GM12878 (cell line): ENCODE data around the gene NCKAP5. TPM values are rescaled to one million over a fixed set of nuclear protein-coding genes. Genes with fewer than 3 reads are reported as not detected.

ENCODE experiments used
- ATAC-seq: fragments of 200-7000 bp; cut with Tn5 transposase; 3 replicates; pipeline ENCODE4 v1.9.1; 2020; ENCODE audit warnings: mild to moderate bottlenecking, moderate library complexity
- BruUV-seq: library from RNA; stranded (reverse); fragments of 400-500 nt; replicated peaks from 2 replicates; lab custom pipeline; 2021; lab: Mats Ljungman, UMichigan
- CTCF ChIA-PET: fragments of 300-600 bp; sonication (Branson Sonifier 250); formaldehyde crosslinking; extraction: SDS; loops from one replicate; lab custom pipeline; 2021; ENCODE audit warnings: inconsistent platforms; lab: Yijun Ruan, JAX
- POLR2A ChIA-PET: fragments of 350-600 bp; formaldehyde crosslinking; extraction: SDS; loops from one replicate; lab custom pipeline; 2021; ENCODE audit warnings: inconsistent platforms; lab: Charles Lee
- RAD21 ChIA-PET: fragments of 300-600 bp; sonication (Branson Sonifier 250); formaldehyde crosslinking; loops from one replicate; lab custom pipeline; 2023; ENCODE audit warnings: antibody characterized with exemption; ENCODE audit not compliant: unreplicated experiment; lab: Charles Lee
- SMC1A ChIA-PET: fragments of 300-600 bp; sonication (Branson Sonifier 250); formaldehyde crosslinking; loops from one replicate; lab custom pipeline; 2023; ENCODE audit not compliant: unreplicated experiment, uncharacterized antibody; lab: Charles Lee
- DNase-seq: peaks from one replicate; pipeline ENCODE4 v3.0.0-alpha.2; 2011; ENCODE audit warnings: low read depth, low spot score
- FAIRE-seq: peaks from 3 replicates; lab custom pipeline; 2011; peaks lifted over from hg19 to GRCh38; lab: Jason Lieb, UNC
- H2AFZ ChIP-seq: 2 replicates; pipeline ENCODE4 v1.6.0; 2011; ENCODE audit warnings: low read depth, low read length, control low read depth; ENCODE audit not compliant: control insufficient read depth
- H3K27ac ChIP-seq: 2 replicates; pipeline ENCODE4 v1.5.1; 2011; ENCODE audit warnings: control low read depth; ENCODE audit not compliant: control insufficient read depth, insufficient read depth
- H3K27me3 ChIP-seq, 2 experiments: replicated peaks in 1 of 2; 2 replicates each; pipeline versions ENCODE4 v1.6.0 to v1.6.1; 2011; ENCODE audit warnings: low read length in 1 of 2; ENCODE audit not compliant: control insufficient read depth in 2 of 2, insufficient read depth in 2 of 2
- H3K36me3 ChIP-seq, 2 experiments: 2 replicates each; pipeline ENCODE4 v1.5.1; 2011; ENCODE audit warnings: low read length in 1 of 2; ENCODE audit not compliant: control insufficient read depth in 2 of 2, insufficient read depth in 2 of 2
- H3K4me1 ChIP-seq: 2 replicates; pipeline ENCODE4 v1.6.1; 2011; ENCODE audit warnings: mild to moderate bottlenecking, low read length, moderate library complexity, mixed read lengths; ENCODE audit not compliant: control insufficient read depth, insufficient read depth
- H3K4me2 ChIP-seq: 2 replicates; pipeline ENCODE4 v1.6.0; 2011; ENCODE audit warnings: control low read depth; ENCODE audit not compliant: control insufficient read depth, insufficient read depth
- H3K4me3 ChIP-seq: fragments of 200-600 bp; sonication (generic); 2 replicates; pipeline ENCODE4 v1.5.1; 2016
- H3K79me2 ChIP-seq: 2 replicates; pipeline ENCODE4 v1.6.0; 2011; ENCODE audit warnings: low read length; ENCODE audit not compliant: control insufficient read depth, insufficient read depth
- H3K9ac ChIP-seq: 2 replicates; pipeline ENCODE4 v1.8.0; 2011; ENCODE audit warnings: low read length, control low read depth, mixed read lengths; ENCODE audit not compliant: control insufficient read depth, insufficient read depth
- H3K9me3 ChIP-seq: replicated peaks from 3 replicates; pipeline ENCODE4 v1.5.1; 2011; ENCODE audit warnings: mild to moderate bottlenecking, low read length; ENCODE audit not compliant: control insufficient read depth, insufficient read depth
- H4K20me1 ChIP-seq: 2 replicates; pipeline ENCODE4 v1.6.0; 2011; ENCODE audit not compliant: control insufficient read depth, insufficient read depth
- BHLHE40 ChIP-seq, 2 experiments: fragments of 450-650 bp in 1 of 2; IDR thresholded peaks; 2 replicates each; pipeline ENCODE4 v1.6.1; 2011 to 2017; ENCODE audit warnings: low read depth in 2 of 2, borderline replicate concordance in 1 of 2, improper control_type of control experiment in 1 of 2, low read length in 1 of 2, mild to moderate bottlenecking in 1 of 2
- DPF2 ChIP-seq: fragments of 450-650 bp; IDR thresholded peaks from 2 replicates; pipeline ENCODE4 v1.6.1; 2017; ENCODE audit warnings: mild to moderate bottlenecking
- GABPA ChIP-seq: IDR thresholded peaks from 2 replicates; pipeline ENCODE4 v1.6.1; 2014; ENCODE audit warnings: antibody characterized with exemption, low read depth, mild to moderate bottlenecking, inconsistent platforms
- JUNB ChIP-seq: IDR thresholded peaks from 2 replicates; pipeline ENCODE4 v1.6.1; 2016; ENCODE audit warnings: antibody characterized with exemption, mild to moderate bottlenecking
- MEF2B ChIP-seq: fragments of 450-650 bp; IDR thresholded peaks from 2 replicates; pipeline ENCODE4 v1.6.1; 2018; ENCODE audit warnings: mild to moderate bottlenecking, moderate library complexity; ENCODE audit not compliant: partially characterized antibody, poor library complexity, severe bottlenecking
- MTA2 ChIP-seq: fragments of 450-650 bp; IDR thresholded peaks from 2 replicates; pipeline ENCODE4 v1.6.1; 2016; ENCODE audit warnings: low read depth, mild to moderate bottlenecking, moderate library complexity
- RAD51 ChIP-seq: fragments of 450-650 bp; IDR thresholded peaks from 2 replicates; pipeline ENCODE4 v1.6.1; 2016; ENCODE audit warnings: moderate library complexity, mild to moderate bottlenecking, inconsistent platforms
- SUZ12 ChIP-seq: fragments of 200-600 bp; sonication (generic); IDR thresholded peaks from one replicate; pipeline ENCODE4 v1.6.1; 2018; ENCODE audit warnings: antibody characterized with exemption, mild to moderate bottlenecking; ENCODE audit not compliant: unreplicated experiment
- WGBS: methylation state at CpG from one replicate; pipeline ENCODE4 v1.1.6; 2016; ENCODE audit warnings: low lambda C conversion rate; ENCODE audit not compliant: insufficient replicate concordance, insufficient coverage; ENCODE audit errors: missing lambda C conversion rate; 5-methylcytosine and 5-hydroxymethylcytosine counted together
- in situ Hi-C: fragments of 300-500 bp; cut with MboI; formaldehyde crosslinking; loops from 9 replicates; pipeline ENCODE4 v1.14.3; 2018; ENCODE audit warnings: mixed read lengths
- intact Hi-C: fragments of 100-400 bp; cut with micrococcal nuclease; formaldehyde crosslinking; loops from one replicate; pipeline ENCODE4 v1.14.2; 2022; ENCODE audit not compliant: unreplicated experiment
- polyA plus RNA-seq, 11 experiments: library from polyadenylated mRNA; depleted of rRNA in 4 of 11; unstranded in 6 of 11; stranded (reverse) in 5 of 11; fragments of >200 nt; fragmentation: Nextera tagmentation in 4 of 11; fragmentation: Illumina TruSeq in 1 of 11; extraction: Ambion mirVana in 4 of 11; extraction: Trizol in 1 of 11; gene quantifications; 1 replicate in 1 of 11; 2 replicates in 10 of 11; pipeline versions ENCODE4 v1.2.1 to v1.2.3, GENCODE V29; 2011 to 2016; ENCODE audit warnings: inconsistent platforms in 2 of 11, missing spikeins in 2 of 11, low read depth in 1 of 11
- total RNA-seq, 4 experiments: library from RNA; depleted of rRNA in 3 of 4; stranded (reverse); fragments of >200 nt in 3 of 4; fragmentation: Illumina TruSeq in 1 of 4; extraction: Trizol in 1 of 4; gene quantifications; 2 replicates each; pipeline versions ENCODE4 v1.2.1 to v1.2.3, GENCODE V29; 2013 to 2021
- TF ChIP-seq, protein P1 (sequence below): IDR thresholded peaks from 2 replicates; pipeline ENCODE4 v1.6.1; 2011; ENCODE audit warnings: low read depth, low read length, improper control_type of control experiment, borderline replicate concordance
- TF ChIP-seq, protein P2 (sequence below): fragments of 450-650 bp; IDR thresholded peaks from 2 replicates; pipeline ENCODE4 v1.6.1; 2014; ENCODE audit warnings: mild to moderate bottlenecking

The NCKAP5 gene
- total and polyA plus RNA-seq, 10 of the 15 experiments (the other 5 are each of a cell fraction or from before 2014, with no cell fraction given), result 0.06 to 0.44 (median 0.16) TPM

DNA sequence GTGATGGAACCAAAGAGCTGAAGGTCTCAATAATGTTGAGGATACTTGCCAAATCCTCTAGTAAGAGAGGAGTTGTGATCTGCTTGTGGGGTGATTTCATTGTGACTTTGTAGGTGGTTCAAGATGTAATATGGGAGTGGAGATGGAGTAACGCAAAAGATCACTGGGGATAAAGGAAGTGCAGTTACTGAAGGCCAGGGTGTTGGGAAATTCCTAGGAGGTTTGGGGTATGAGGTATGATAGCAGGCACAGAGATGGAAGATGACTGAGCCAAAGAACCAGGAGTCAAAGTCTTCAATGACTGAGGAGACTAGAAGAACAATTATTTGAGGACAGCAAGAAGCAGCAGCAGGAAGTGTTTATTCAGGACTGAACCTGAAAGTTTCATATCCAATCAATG, 222.6 kb downstream of the NCKAP5 start:
- Histone ChIP-seq H3K27me3 (no peaks in the 10 kb centered on the region), H3K9me3 (no peaks in the 10 kb centered on the region), H3K4me3 (no peak overlapping the region), H4K20me1 (no peaks in the 10 kb centered on the region), H3K4me1 (no peaks in the 10 kb centered on the region), H3K79me2 (no peaks in the 10 kb centered on the region), H3K27ac (no peak overlapping the region), H3K4me2 (no peak overlapping the region), H3K36me3 (no peaks in the 10 kb centered on the region), H3K9ac (no peak overlapping the region), H2AFZ (no peak overlapping the region)
- no peak for ATAC-seq
- intact Hi-C loops, result no loop called here
- ChIA-PET CTCF (interaction anchor here (1.3 to 1.6 kb wide), 2 partner anchors 8 to 216 kb away, joined by 3 read pairs; no protein-coding TSS in a partner anchor), RAD21 (no interaction called here), POLR2A (no interaction called here), SMC1A (no interaction called here)
- in situ Hi-C loops, result no loop called here
- BruUV-seq, result no TSS peak
- TF ChIP-seq SUZ12, result no peak
- TF ChIP-seq RAD51, result no peak
- TF ChIP-seq BHLHE40 (IDR thresholded peaks at IDR 0.05; ENCODE audit: borderline replicate concordance in 1 of 2, low read depth in 2 of 2, low read length in 1 of 2), result no peak
- TF ChIP-seq, protein P1, sequence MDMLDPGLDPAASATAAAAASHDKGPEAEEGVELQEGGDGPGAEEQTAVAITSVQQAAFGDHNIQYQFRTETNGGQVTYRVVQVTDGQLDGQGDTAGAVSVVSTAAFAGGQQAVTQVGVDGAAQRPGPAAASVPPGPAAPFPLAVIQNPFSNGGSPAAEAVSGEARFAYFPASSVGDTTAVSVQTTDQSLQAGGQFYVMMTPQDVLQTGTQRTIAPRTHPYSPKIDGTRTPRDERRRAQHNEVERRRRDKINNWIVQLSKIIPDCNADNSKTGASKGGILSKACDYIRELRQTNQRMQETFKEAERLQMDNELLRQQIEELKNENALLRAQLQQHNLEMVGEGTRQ, result no peak
- 0% methylated on average over 1 of the region's 1 CpG for WGBS
- no peak for FAIRE-seq
- no peak for DNase-seq

DNA sequence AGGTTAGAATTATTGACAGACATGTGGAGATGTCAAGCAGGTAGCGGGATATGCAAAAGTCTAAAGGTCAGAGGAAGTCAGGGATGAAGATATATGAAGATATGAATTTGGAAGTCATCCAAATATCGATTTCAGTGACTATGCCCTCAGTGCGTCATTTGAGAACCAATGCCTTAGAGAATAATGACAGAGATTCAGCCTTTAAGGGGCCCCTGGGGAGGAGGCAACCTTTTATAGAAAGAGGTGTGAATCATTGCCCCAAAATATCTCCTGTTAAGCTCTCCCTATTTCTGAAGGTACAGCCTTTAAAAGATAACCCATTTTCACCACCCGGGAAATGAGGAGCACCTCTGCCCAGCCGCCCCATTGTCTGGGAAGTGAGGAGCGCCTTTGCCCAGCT, 223.4 kb downstream of the NCKAP5 start:
- Histone ChIP-seq H3K4me2 (no peak overlapping the region), H3K9me3 (no peaks in the 10 kb centered on the region), H3K27ac (no peak overlapping the region), H3K79me2 (no peaks in the 10 kb centered on the region), H2AFZ (no peak overlapping the region), H3K4me1 (no peaks in the 10 kb centered on the region)
- peak; percentile 86 for ATAC-seq
- SMC1A ChIA-PET, result interaction anchor here (0.8 to 1.1 kb wide), 5 partner anchors 8 to 216 kb away, joined by 3 read pairs; no protein-coding TSS in a partner anchor
- CTCF ChIA-PET, result interaction anchor here (0.9 to 1.4 kb wide), 3 partner anchors 9 to 175 kb away, joined by 3 read pairs; no protein-coding TSS in a partner anchor
- no TSS peak for BruUV-seq
- DNase-seq, result no peak
- TF ChIP-seq GABPA (no peak), DPF2 (0 out of 2 replicates have a peak, but pooled peaks have one; percentile 28), MEF2B (peak; percentile 59), MTA2 (peak; percentile 65; the same call in 1 of the 2 replicates), JUNB (no peak)
- TF ChIP-seq, protein P2, sequence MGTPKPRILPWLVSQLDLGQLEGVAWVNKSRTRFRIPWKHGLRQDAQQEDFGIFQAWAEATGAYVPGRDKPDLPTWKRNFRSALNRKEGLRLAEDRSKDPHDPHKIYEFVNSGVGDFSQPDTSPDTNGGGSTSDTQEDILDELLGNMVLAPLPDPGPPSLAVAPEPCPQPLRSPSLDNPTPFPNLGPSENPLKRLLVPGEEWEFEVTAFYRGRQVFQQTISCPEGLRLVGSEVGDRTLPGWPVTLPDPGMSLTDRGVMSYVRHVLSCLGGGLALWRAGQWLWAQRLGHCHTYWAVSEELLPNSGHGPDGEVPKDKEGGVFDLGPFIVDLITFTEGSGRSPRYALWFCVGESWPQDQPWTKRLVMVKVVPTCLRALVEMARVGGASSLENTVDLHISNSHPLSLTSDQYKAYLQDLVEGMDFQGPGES, result no peak
- TF ChIP-seq, all 136 proteins: peak for 3
- Histone ChIP-seq H3K4me3 (no peak overlapping the region), H3K9ac (no peak overlapping the region), H3K27me3 (no peaks in the 10 kb centered on the region), H4K20me1 (no peaks in the 10 kb centered on the region), H3K36me3 (no peaks in the 10 kb centered on the region)
- no peak for FAIRE-seq
- RAD21 ChIA-PET, result no interaction called here
- POLR2A ChIA-PET, result no interaction called here
- intact Hi-C loops (no loop called here), in situ Hi-C loops (no loop called here)
- 16% methylated on average over 6 of the region's 6 CpGs for WGBS
